Fibroblast of pulmonary artery (primary cell): ENCODE results near the gene TBX18.

Experiments
- DNase-seq: peaks from one replicate; pipeline ENCODE4 v3.0.0-alpha.2; 2010; ENCODE audit warnings: low read depth
- H3K4me3 ChIP-seq: replicated peaks from 2 replicates; pipeline ENCODE4 v1.5.1; 2011; ENCODE audit warnings: low read depth, mild to moderate bottlenecking, control low read depth, low read length, moderate library complexity
- CTCF ChIP-seq: IDR thresholded peaks from 2 replicates; pipeline ENCODE4 v1.5.1; 2011; ENCODE audit warnings: mild to moderate bottlenecking, control low read depth, low read length, inconsistent platforms; ENCODE audit errors: missing control alignments

Gene TBX18

GRCh38 chr6:84779917-84780316, 15.5 kb upstream of the TBX18 start:
- H3K4me3 ChIP-seq = no peak overlapping the region
- no peak for DNase-seq
- no peak for TF ChIP-seq CTCF

- DNase-seq = no peak
- no peak overlapping the region for H3K4me3 ChIP-seq
These were observed 15.0 kb upstream of the TBX18 start for GRCh38 chr6:84779380-84779779.

GRCh38 chr6:84777888-84778287, 13.5 kb upstream of the TBX18 start:
- TF ChIP-seq CTCF = no peak
- H3K4me3 ChIP-seq = no peak overlapping the region
- no peak for DNase-seq

More at GRCh38 chr6:84779380-84779779, 15.0 kb upstream of the TBX18 start:
- peak; percentile 36 for TF ChIP-seq CTCF

GRCh38 chr6:84776392-84776791, 12.0 kb upstream of the TBX18 start:
- H3K4me3 ChIP-seq = no peak overlapping the region
- no peak for DNase-seq
- TF ChIP-seq CTCF = no peak

GRCh38 chr6:84775751-84776150, 11.4 kb upstream of the TBX18 start:
- H3K4me3 ChIP-seq = no peak overlapping the region
- no peak for DNase-seq
- TF ChIP-seq CTCF = no peak

- DNase-seq = no peak
- no peak for TF ChIP-seq CTCF
- H3K4me3 ChIP-seq = peak overlapping the region; percentile 59
These were observed 10.5 kb upstream of the TBX18 start for GRCh38 chr6:84774985-84775284.

GRCh38 chr6:84774157-84774984, 10.0 kb upstream of the TBX18 start:
- peak; percentile 31 for TF ChIP-seq CTCF
- DNase-seq = peak; percentile 79
- H3K4me3 ChIP-seq = peak overlapping the region; percentile 59
